ENCODE results near the gene CRYBG3. TPM values are rescaled to one million over a fixed set of nuclear protein-coding genes. Genes with fewer than 3 reads are reported as not detected.

CRYBG3 gene
- total RNA-seq, 1 experiment from 2014 or later = 17.2 TPM

GRCh38 chr3:97916576-97916975 lies 94.8 kb downstream of the CRYBG3 start:
- BruUV-seq (replicated peaks) = no TSS peak
- H2AFZ ChIP-seq = no peak overlapping the region
- no peak overlapping the region for H3K4me3 ChIP-seq
- H3K27me3 ChIP-seq (ENCODE audit: insufficient read depth, low read depth) = no peaks in the 10 kb centered on the region
- ChIA-PET POLR2A (ENCODE audit: unreplicated experiment) (no interaction called here), CTCF (no interaction called here)
- H4K20me1 ChIP-seq (ENCODE audit: insufficient read depth) = no peaks in the 10 kb centered on the region
- H3K9me2 ChIP-seq (ENCODE audit: insufficient read depth) = no peaks in the 10 kb centered on the region
- H3K9me3 ChIP-seq (ENCODE audit: insufficient read depth, low read depth) = no peaks in the 10 kb centered on the region
- intact Hi-C loops (cut with micrococcal nuclease; ENCODE audit: unreplicated experiment) = loop anchor here (5.0 kb wide), 1 partner anchor 94 kb away; the partner anchor contains the start of gene CRYBG3
- H3K27ac ChIP-seq = no peak overlapping the region
- peaks cover 17% of the 10 kb centered on the region; the same call in 1 of the 2 replicates for H3F3A ChIP-seq (ENCODE audit: insufficient read depth, low read depth)
- no peak for TF ChIP-seq CTCF (conservative IDR thresholded peaks at IDR 0.05)
- no peak for TF ChIP-seq EZH2 (IDR thresholded peaks at IDR 0.05; ENCODE audit: low read depth)
- H3K36me3 ChIP-seq (ENCODE audit: low read depth) = 0 out of 2 replicates have a peak, but pooled peaks cover 6% of the 10 kb centered on the region
- DNase-seq = no peak
- H3K4me1 ChIP-seq (replicated peaks; ENCODE audit: insufficient read depth) = peaks cover 18% of the 10 kb centered on the region
- H3K79me2 ChIP-seq (ENCODE audit: low read depth) = no peaks in the 10 kb centered on the region
- no peak overlapping the region for H3K4me2 ChIP-seq

DNA sequence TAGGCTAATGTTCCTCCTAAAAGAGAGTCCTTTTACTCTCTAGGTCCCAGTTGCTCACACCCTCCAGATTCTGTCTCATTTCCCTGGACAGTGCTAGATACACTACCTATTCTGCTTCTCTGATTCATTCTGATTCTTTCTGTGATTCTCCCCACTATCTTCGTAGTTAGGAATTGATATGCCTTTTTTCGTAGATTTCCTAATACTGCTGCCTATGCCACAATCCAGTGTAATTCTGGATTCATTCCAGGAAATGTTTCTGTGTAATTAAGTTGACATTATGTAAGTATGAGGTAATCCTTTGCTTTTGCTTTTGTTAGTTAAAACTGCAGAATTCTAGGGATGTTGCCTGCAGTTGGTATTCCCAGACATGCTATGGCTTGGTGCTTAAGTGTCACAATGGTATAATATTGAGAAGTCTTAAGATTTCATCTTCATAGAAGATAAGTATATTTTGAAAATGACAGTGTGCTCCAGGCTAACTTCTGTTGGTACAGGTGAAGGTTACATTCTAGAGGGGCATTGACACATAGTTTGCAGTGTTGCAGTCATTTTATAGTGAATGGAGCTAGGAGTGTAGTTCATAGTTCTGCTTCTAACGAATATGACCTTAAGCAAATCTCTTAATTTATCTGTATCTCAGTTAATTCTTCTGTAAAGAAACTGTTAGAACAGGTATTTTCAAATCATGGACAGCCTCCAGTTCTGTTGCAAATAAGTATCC lies 96.2 kb downstream of the CRYBG3 start:
- ChIA-PET CTCF (no interaction called here), POLR2A (ENCODE audit: unreplicated experiment) (no interaction called here)

GRCh38 chr3:97927704-97928103 lies 105.9 kb downstream of the CRYBG3 start:
- Histone ChIP-seq H2AFZ (no peak overlapping the region), H3K27ac (no peak overlapping the region), H3F3A (ENCODE audit: insufficient read depth, low read depth) (no peaks in the 10 kb centered on the region), H3K4me2 (no peak overlapping the region), H3K79me2 (ENCODE audit: low read depth) (no peaks in the 10 kb centered on the region), H3K36me3 (ENCODE audit: low read depth) (no peaks in the 10 kb centered on the region), H3K4me1 (replicated peaks; ENCODE audit: insufficient read depth) (0 out of 2 replicates have a peak, but pooled peaks cover 5% of the 10 kb centered on the region), H3K9me2 (ENCODE audit: insufficient read depth) (no peaks in the 10 kb centered on the region), H3K4me3 (no peak overlapping the region), H4K20me1 (ENCODE audit: insufficient read depth) (no peaks in the 10 kb centered on the region), H3K9me3 (ENCODE audit: insufficient read depth, low read depth) (no peaks in the 10 kb centered on the region), H3K27me3 (ENCODE audit: insufficient read depth, low read depth) (no peaks in the 10 kb centered on the region)
- TF ChIP-seq EZH2 (IDR thresholded peaks at IDR 0.05; ENCODE audit: low read depth) = no peak
- TF ChIP-seq CTCF (conservative IDR thresholded peaks at IDR 0.05) = no peak
- BruUV-seq (replicated peaks) = no TSS peak
- POLR2A ChIA-PET (ENCODE audit: unreplicated experiment) = no interaction called here
- CTCF ChIA-PET = no interaction called here
- DNase-seq = peak in 1 of 2 experiments; percentile 76
- intact Hi-C loops (cut with micrococcal nuclease; ENCODE audit: unreplicated experiment) = no loop called here

More for the DNA sequence above, 96.2 kb downstream of the CRYBG3 start:
- Histone ChIP-seq H3K4me2 (no peak overlapping the region), H3K4me3 (no peak overlapping the region), H3K79me2 (ENCODE audit: low read depth) (no peaks in the 10 kb centered on the region), H3K4me1 (replicated peaks; ENCODE audit: insufficient read depth) (peaks cover 18% of the 10 kb centered on the region), H3K9me3 (ENCODE audit: insufficient read depth, low read depth) (no peaks in the 10 kb centered on the region), H3K27ac (no peak overlapping the region), H3F3A (ENCODE audit: insufficient read depth, low read depth) (peaks cover 17% of the 10 kb centered on the region; the same call in 1 of the 2 replicates), H2AFZ (no peak overlapping the region), H4K20me1 (ENCODE audit: insufficient read depth) (no peaks in the 10 kb centered on the region), H3K9me2 (ENCODE audit: insufficient read depth) (no peaks in the 10 kb centered on the region), H3K27me3 (ENCODE audit: insufficient read depth, low read depth) (no peaks in the 10 kb centered on the region), H3K36me3 (ENCODE audit: low read depth) (0 out of 2 replicates have a peak, but pooled peaks cover 6% of the 10 kb centered on the region)
- DNase-seq = peak in 1 of 2 experiments; percentile 44
- TF ChIP-seq CTCF (conservative IDR thresholded peaks at IDR 0.05) (no peak), EZH2 (IDR thresholded peaks at IDR 0.05; ENCODE audit: low read depth) (no peak)
- intact Hi-C loops (cut with micrococcal nuclease; ENCODE audit: unreplicated experiment) = loop anchor here (5.0 kb wide), 1 partner anchor 96 kb away; the partner anchor contains the start of gene CRYBG3
- no TSS peak for BruUV-seq (replicated peaks)
